Osteoblast (primary cell): ENCODE data around the gene CAMTA1. TPM values are rescaled to one million over a fixed set of nuclear protein-coding genes. Genes with fewer than 3 reads are reported as not detected.
A peak's percentile ranks its signal among the peaks of the same experiment; 100 is the strongest.

Source experiments
- DNase-seq: peaks from one replicate; pipeline ENCODE4 v3.0.0; 2011; ENCODE audit warnings: low spot score, mixed read lengths; ENCODE audit not compliant: insufficient read length; ENCODE audit errors: missing footprints
- H2AFZ ChIP-seq: 2 replicates; pipeline ENCODE4 v1.6.0; 2011; ENCODE audit warnings: mild to moderate bottlenecking, low read length
- H3K27ac ChIP-seq: 2 replicates; pipeline ENCODE4 v1.5.1; 2011; ENCODE audit warnings: mild to moderate bottlenecking, low read depth, low read length, moderate library complexity
- H3K27me3 ChIP-seq: 2 replicates; pipeline ENCODE4 v1.6.0; 2012; ENCODE audit warnings: mild to moderate bottlenecking, control low read depth, inconsistent platforms, low read length, moderate library complexity; ENCODE audit not compliant: insufficient read depth
- H3K36me3 ChIP-seq: 2 replicates; pipeline ENCODE4 v1.5.1; 2011; ENCODE audit warnings: mild to moderate bottlenecking, low read length, control low read depth, moderate library complexity; ENCODE audit not compliant: insufficient read depth
- H3K4me1 ChIP-seq: 2 replicates; pipeline ENCODE4 v1.5.1; 2011; ENCODE audit warnings: mild to moderate bottlenecking, low read length, control low read depth, moderate library complexity; ENCODE audit not compliant: insufficient read depth
- H3K4me2 ChIP-seq: 2 replicates; pipeline ENCODE4 v1.6.0; 2011; ENCODE audit warnings: mild to moderate bottlenecking, low read length; ENCODE audit not compliant: insufficient read depth
- H3K4me3 ChIP-seq: fragments of 200-600 bp; sonication (generic); 3 replicates; pipeline ENCODE4 v1.5.1; 2012; ENCODE audit warnings: mild to moderate bottlenecking, low read length, inconsistent platforms; ENCODE audit not compliant: insufficient read depth
- H3K79me2 ChIP-seq: 2 replicates; pipeline ENCODE4 v1.6.0; 2012; ENCODE audit warnings: mild to moderate bottlenecking, low read length, control low read depth, inconsistent platforms; ENCODE audit not compliant: insufficient read depth
- H3K9me3 ChIP-seq: 2 replicates; pipeline ENCODE4 v1.5.1; 2011; ENCODE audit warnings: low read depth, low read length, control low read depth
- H4K20me1 ChIP-seq: 2 replicates; pipeline ENCODE4 v1.6.0; 2012; ENCODE audit warnings: mild to moderate bottlenecking, low read length, control low read depth; ENCODE audit not compliant: insufficient read depth
- total RNA-seq: library from RNA; depleted of rRNA; stranded (reverse); fragments of >200 nt; gene quantifications from 2 replicates; pipeline ENCODE4 v1.2.3, GENCODE V29; 2012
- TF ChIP-seq, protein P1 (sequence below): IDR thresholded peaks from 2 replicates; pipeline ENCODE4 v1.5.1; 2011; ENCODE audit warnings: mild to moderate bottlenecking, low read depth, low read length, moderate library complexity; ENCODE audit errors: extremely low read depth

CAMTA1 gene
- total RNA-seq, 1 donor = 47.4 TPM

DNA sequence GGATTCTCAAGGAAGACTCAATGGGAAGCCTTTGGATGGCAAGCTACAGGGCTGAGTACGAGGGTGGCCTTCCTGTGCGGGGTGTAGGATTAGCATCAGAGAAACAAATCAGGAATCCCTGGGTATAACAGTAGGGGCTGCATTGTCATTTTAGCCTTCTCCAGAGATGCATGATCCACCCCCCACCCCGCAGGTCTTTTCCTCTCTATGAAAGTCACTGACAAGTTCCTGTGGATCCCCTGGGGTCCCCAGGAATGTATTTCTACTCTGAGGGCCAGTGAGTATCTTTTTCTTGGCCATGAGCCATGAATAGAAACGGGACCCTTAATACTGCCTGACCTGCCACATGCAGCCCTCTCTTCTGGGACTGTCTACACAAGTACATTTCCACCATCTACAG lies 512.9 kb downstream of the CAMTA1 start:
- DNase-seq = no peak
- H3K4me1 ChIP-seq = peaks cover 36% of the 10 kb centered on the region
- H3K9me3 ChIP-seq = no peaks in the 10 kb centered on the region
- H3K27me3 ChIP-seq = no peaks in the 10 kb centered on the region
- H4K20me1 ChIP-seq = no peaks in the 10 kb centered on the region
- H2AFZ ChIP-seq = no peak overlapping the region
- no peaks in the 10 kb centered on the region for H3K79me2 ChIP-seq
- peak overlapping the region; percentile 73 for H3K4me2 ChIP-seq
- no peaks in the 10 kb centered on the region for H3K36me3 ChIP-seq
- no peak overlapping the region for H3K4me3 ChIP-seq
- TF ChIP-seq, protein P1, sequence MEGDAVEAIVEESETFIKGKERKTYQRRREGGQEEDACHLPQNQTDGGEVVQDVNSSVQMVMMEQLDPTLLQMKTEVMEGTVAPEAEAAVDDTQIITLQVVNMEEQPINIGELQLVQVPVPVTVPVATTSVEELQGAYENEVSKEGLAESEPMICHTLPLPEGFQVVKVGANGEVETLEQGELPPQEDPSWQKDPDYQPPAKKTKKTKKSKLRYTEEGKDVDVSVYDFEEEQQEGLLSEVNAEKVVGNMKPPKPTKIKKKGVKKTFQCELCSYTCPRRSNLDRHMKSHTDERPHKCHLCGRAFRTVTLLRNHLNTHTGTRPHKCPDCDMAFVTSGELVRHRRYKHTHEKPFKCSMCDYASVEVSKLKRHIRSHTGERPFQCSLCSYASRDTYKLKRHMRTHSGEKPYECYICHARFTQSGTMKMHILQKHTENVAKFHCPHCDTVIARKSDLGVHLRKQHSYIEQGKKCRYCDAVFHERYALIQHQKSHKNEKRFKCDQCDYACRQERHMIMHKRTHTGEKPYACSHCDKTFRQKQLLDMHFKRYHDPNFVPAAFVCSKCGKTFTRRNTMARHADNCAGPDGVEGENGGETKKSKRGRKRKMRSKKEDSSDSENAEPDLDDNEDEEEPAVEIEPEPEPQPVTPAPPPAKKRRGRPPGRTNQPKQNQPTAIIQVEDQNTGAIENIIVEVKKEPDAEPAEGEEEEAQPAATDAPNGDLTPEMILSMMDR = no peak
- H3K27ac ChIP-seq = peak overlapping the region; percentile 96

DNA sequence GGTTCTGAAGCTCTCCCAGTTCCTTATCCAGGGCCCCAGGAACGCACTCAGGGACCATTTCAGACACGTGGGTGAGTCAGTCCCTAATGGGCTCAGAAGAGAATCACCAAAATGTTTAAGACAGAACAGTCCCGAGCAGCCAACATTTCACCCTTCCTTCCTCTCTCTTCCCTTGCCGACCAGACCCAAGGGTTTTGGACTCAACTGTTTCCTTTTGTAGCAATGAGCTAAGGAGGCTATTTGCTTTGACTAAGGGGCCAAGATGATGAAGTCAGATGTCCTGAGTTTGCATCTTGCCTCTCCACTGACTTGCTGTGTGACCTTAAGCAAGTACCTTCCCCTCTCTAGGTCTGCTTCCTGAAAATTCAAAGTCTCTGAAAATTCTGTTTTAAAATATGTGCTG lies 513.5 kb downstream of the CAMTA1 start:
- peak overlapping the region; percentile 96 for H3K27ac ChIP-seq
- H3K79me2 ChIP-seq = no peaks in the 10 kb centered on the region
- no peaks in the 10 kb centered on the region for H3K9me3 ChIP-seq
- peak overlapping the region; percentile 73 for H3K4me2 ChIP-seq
- H3K4me1 ChIP-seq = peaks cover 36% of the 10 kb centered on the region
- peak overlapping the region; percentile 29 for H3K4me3 ChIP-seq
- peak; percentile 67 for DNase-seq
- peak overlapping the region; percentile 72 for H2AFZ ChIP-seq
- TF ChIP-seq, protein P1 = no peak
- H4K20me1 ChIP-seq = no peaks in the 10 kb centered on the region
- no peaks in the 10 kb centered on the region for H3K36me3 ChIP-seq
- H3K27me3 ChIP-seq = no peaks in the 10 kb centered on the region

DNA sequence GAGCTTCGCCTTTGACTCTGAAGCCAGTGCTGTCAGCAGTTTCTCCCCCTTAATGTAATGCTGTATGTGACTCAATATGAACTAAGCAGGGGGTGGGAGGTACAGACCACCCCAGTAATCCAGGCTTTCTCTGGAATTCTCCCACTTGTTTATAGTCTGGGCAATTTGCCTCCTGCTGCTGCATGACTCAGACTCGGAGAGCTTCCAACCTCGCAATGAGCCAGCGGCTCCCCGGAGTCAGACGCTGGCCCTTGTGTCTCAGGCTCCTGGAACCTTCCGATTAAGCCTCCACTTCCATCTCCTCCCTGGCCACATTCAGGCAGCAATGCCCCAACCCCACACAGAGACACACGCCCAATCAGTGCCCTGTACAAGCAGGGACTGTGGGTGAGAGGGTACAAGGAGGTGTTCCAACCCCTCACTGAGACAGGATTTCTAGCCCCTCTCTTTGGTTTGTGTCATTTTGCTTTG lies 514.1 kb downstream of the CAMTA1 start:
- TF ChIP-seq, protein P1 = no peak
- peak; percentile 89 for DNase-seq
- Histone ChIP-seq H3K27me3 (no peaks in the 10 kb centered on the region), H3K79me2 (no peaks in the 10 kb centered on the region), H3K9me3 (no peaks in the 10 kb centered on the region), H2AFZ (peak overlapping the region; percentile 59), H3K4me2 (peak overlapping the region; percentile 73), H3K4me1 (peaks cover 36% of the 10 kb centered on the region), H4K20me1 (no peaks in the 10 kb centered on the region), H3K27ac (peak overlapping the region; percentile 96), H3K4me3 (peak overlapping the region; percentile 36), H3K36me3 (no peaks in the 10 kb centered on the region)

DNA sequence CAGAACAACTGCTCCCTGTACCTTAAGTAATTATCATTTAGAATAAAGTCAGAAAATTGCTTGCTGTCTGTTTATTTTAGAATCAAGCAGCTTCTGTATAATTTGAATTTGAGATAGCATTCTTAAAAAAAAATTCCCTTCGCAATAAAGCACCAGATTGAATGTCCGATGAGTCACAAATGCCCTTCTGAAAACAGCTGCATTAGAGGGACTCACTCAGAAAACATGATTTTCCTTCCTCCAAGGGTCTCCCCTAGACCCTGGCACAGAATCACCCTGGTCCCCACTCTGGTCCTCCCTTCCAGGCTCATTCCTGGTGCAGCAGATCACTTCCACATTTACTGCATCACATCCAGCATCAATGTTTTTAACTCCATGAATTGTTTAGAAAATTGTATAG lies 514.7 kb downstream of the CAMTA1 start:
- H3K4me3 ChIP-seq = peak overlapping the region; percentile 36
- no peak overlapping the region for H2AFZ ChIP-seq

More for the DNA sequence above, 514.7 kb downstream of the CAMTA1 start:
- peak; percentile 71 for DNase-seq
- peak overlapping the region; percentile 73 for H3K4me2 ChIP-seq
- H3K9me3 ChIP-seq = no peaks in the 10 kb centered on the region
- peak overlapping the region; percentile 96 for H3K27ac ChIP-seq
- TF ChIP-seq, protein P1 = no peak
- no peaks in the 10 kb centered on the region for H3K36me3 ChIP-seq
- no peaks in the 10 kb centered on the region for H3K79me2 ChIP-seq
- H3K27me3 ChIP-seq = no peaks in the 10 kb centered on the region
- H4K20me1 ChIP-seq = no peaks in the 10 kb centered on the region
- H3K4me1 ChIP-seq = peaks cover 36% of the 10 kb centered on the region
